Stimulated activated naive CD4-positive, alpha-beta T cell treated with Interleukin-2 at 50 U/mL for 16 hours (primary cell): ENCODE measurements around the gene GPR12.
"Not testable (repeated sequence)": the region's sequence is repeated elsewhere in the genome, so short reads cannot be mapped to it uniquely, and the experiment has no call there.

Experiments used
- DNase-seq: peaks from one replicate; lab custom pipeline; 2025; lab: John Stamatoyannopoulos, UW

The GPR12 gene

GRCh38 chr13:26747706-26748105 is 12.9 kb downstream of the GPR12 start:
- DNase-seq = no peak

DNA sequence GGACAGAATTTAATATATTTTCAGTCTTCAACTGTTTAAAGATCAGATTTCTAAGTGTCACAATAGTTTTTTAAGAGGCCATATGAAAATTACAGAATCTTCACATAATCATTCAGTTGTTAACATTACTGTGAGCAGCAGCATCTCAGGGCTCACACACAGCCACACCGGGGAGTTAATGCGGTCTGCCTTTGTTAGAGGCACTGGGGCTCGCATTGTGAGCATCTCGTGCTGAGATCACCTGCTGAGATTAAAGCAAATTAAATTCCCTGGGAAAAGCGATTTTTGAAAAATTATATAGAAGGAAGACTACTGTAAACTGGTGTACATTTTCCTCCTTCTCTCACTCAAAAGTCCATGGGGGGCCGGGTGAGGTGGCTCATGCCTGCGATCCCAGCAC is 16.6 kb downstream of the GPR12 start:
- DNase-seq = no peak

DNA sequence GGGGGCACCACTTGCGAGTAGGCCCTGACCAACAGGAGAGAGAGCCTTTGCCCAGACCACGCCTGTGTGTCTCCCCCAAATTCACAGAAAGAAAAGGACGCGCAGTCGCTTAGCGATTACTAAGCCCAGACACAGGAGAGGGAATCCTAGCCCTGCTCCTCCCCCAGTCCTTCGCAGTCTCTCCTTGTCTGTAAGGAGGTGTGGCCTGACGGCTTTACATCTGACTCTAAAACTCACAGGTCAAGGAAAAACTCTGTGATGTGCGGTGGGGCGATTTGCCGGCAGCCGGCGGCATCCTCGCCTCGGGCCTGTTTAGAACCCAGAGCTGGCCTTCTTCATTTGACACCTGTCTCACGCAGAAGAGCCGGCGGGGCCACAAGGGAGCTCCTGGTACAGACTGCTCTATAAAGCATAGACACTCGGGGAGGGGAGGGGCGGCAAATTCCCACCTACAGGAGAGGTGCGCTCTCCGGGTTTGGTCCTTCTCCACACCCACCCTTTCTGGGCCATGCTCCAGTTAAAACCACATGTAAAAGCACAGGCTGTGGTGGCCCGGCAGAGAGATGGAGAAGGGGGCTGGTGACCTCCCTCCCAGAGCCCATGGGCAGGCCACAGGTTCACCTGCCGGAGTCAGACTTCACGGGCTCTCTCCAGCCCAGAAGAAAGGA is 17.8 kb downstream of the GPR12 start:
- DNase-seq = no peak

DNA sequence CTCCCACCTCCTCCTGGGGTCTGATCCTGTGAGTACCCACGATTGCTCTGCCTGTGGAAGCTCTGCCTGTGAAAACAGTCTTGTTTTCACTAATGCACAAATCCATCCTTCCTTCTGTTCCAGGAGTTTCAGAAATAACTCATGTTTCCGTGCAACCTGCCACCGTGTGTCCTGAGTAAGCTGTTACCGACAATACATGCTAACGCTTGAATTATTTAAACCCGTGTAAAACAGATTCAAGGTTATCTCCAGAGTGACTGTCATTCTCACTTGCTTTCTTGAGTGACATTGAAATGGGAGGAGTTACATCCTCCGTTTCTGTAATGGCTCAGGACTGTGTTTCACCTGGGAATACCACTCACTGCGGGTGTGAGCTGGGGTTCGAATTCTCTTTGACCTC is 24.9 kb downstream of the GPR12 start:
- DNase-seq = no peak

DNA sequence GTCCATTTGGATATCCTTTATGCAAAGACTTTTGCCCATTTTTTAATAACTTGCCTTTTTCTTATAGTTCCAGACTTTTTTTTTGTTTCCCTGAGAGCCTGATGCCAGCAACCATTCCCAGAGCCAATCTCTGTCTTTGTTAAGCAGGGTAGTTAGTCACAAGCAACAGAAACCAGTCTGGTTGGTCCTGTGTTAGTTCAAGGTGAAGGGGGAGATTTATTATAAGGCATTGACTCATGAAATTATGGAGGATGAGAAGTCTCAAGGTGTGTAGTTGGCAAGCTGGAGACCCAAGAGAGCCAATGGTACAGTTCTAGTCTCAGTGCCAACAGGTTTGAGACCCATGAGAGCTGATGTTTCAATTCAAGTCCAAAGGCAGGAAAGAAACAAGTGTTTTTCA is 33.0 kb downstream of the GPR12 start:
- no peak for DNase-seq

DNA sequence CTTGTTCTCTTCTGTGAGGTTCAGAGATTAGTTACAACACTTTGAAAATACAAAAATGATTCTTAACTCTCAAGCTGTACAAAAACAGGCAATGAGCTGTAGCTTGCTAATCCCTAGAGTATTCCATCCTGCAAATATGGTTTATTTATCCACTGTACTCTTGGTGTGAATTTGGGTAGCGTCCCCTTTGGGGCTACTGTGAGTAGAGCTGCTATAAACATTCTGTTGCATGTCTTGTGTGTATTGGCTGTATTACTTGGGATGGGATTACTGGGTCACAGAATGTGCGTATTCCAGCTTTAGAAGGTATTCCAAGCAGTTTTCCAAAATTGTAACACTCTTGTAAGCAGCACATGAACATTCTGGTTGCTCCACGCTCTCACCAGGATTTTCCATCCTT is 33.5 kb downstream of the GPR12 start:
- DNase-seq = no peak

DNA sequence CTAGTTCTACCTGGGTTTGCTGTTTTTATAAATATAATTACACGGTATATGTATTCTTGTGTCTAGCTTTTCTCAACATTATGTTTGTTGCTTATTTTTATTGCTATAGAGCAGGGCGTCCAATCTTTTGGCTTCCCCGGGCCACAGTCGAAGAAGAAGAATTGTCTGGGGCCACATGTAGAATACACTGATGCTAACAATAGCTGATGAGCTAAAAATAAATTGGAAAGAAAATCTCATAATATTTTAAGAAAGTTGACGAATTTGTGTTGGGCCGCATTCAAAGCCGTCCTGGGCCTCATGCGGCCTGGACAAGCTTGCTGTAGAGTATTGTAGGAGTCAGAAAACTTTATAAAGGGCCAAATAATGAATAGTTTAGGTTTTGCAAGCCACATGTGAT is 33.9 kb downstream of the GPR12 start:
- DNase-seq = no peak

DNA sequence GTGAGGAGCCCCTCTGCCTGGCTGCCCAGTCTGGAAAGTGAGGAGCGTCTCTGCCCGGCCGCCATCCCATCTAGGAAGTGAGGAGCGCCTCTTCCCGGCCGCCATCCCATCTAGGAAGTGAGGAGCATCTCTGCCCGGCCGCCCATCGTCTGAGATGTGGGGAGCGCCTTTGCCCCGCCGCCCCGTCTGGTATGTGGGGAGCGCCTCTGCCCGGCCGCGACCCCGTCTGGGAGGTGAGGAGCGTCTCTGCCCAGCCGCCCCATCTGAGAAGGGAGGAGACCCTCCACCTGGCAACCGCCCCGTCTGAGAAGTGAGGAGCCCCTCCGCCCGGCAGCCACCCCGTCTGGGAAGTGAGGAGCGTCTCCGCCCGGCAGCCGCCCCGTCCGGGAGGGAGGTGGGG is 37.0 kb downstream of the GPR12 start:
- DNase-seq = not testable (repeated sequence)

- DNase-seq = no peak
Observed at GRCh38 chr13:26722321-26722720, 38.3 kb downstream of the GPR12 start.

DNA sequence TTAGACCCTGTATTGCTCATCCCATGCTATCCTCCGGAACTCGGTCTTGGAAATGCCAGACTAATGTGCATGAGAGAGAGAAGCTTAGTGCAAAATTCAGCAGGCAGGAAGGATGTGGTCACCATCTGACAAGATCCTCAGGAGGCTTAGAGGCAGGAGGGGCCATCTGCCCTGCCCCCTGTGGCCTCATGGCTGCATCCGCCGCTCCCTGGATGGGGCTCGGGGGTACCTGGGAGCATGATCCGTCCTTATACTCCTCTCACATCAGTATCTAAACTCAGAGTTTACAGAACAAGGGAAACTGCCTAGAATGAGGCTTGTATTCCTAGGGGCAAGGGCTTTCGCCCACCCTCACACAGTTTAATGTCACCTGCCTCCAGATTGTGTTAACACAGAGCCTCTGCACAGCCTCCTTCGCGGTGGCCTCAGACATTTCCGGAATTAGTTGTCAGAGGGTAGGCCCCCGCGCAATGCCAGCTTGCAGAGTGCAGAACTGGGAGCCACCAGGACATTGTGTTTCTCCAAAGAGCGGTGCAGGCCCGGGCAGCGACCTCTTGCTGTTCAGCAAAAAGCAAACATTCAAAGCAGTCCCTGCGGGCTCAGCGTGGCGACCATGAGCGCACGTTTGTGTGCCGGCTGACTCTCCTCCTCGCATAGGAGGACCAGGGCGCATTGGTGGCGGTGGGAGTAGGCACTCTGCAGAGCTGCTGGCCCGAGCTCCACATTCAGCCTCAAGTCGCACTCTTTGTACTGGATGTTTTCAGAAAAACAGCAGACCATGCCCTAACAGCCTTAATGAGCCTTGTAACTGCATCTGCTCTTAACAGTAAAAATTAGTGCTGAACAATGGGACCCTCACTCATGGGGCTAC is 39.1 kb downstream of the GPR12 start:
- no peak for DNase-seq

DNA sequence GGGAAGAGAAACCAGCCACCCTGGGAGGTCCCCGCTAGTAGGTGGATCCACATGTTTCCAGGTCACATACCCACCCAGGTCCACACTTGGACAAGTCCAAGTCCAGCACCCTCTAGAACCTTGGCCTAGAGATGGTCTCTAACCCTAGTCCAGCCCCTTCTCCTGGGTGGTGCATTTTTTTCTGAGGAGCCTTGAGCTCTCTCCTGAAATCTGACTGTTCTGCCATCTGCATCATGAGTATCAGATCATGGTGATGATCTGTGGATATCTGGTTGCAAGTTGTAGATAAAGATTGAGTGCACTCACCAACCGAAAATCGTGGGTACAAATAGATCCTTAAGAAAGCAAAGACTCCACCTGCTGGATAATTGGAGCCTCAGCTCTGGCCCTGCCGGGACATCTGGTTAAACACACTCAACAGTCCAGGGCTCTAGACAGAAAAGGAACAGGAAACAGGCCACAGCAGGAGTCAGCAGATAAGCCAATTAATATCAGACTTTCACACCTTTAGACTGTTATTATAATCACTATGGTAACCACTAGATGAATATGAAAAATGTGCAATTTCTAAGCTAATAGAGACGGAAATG is 41.1 kb downstream of the GPR12 start:
- no peak for DNase-seq

DNA sequence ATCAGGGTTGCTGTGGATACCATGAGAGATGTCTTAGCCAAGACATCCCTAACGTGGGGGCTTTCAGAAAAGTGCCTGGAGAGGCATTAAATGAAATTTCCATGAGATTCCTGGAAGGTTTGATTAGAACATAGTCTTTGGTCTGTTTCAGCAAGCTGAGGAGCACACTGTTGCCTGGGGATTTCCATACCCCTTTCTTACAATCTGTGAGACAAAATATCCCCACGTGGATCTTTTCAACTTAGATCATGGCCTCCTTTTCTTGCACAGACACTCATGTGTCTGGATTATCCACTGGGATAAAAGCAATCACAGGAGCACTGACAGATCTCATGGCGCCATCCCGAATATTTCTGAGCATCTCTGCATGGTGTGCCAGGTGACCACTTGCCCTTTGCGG is 41.7 kb downstream of the GPR12 start:
- DNase-seq = no peak

DNA sequence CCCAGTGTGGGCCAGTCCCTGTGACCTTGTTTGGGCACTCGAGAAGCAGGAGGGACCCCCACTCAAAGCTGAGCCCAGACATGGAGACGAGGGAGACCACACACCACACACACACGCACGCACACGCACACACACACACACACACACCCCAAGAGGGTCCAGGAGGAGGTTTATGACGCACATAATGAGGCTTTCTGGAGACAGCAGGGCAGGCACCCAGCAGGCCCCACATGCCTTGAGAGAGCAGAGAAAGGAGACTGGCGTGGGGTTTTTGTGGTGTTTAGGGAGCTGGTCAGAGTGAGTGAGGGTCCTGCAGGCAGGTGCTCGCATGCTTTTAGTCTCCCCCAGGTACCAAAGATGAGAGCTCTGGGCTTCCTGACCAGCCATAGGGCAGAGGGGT is 42.4 kb downstream of the GPR12 start:
- no peak for DNase-seq

DNA sequence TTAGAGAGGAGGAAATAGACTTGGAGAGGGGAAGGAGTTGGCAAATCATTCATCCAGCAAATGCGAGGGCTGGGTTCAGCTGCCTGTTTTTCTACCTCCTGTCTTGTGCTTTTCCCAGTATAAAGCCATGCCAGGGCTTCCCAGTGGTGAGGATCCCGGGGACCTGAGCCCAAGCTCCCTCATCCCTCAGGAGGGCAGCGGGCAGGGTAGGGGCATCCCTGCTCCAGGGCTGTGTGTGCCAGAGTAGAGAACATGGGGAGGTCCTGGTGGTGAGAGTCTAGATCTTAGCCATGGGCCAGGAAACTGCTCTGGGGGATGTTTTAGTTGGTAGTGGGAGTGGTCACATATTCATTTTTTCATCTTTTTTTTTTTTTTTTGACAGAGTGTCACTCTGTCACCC is 43.6 kb downstream of the GPR12 start:
- no peak for DNase-seq

- no peak for DNase-seq
Observed at GRCh38 chr13:26713341-26713740, 47.2 kb downstream of the GPR12 start.

DNA sequence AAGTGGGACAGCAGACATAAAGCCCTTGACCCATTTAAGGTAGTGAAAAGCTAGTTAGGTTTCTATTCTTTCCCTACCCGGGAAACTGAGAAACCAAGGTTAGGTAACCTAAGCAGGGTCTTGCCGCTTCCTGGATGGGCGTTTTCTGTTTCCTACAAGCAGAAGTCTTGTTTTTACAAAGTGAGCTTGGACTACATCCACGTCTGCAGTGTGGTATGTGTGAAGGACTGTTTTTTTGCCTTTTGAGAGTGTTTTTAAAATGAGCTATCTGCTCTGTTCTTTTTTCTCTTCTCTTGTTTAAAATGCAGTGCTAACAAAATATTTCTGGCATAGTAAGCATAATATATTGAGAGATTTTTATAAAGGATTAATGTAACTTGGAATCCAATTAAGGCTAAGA is 49.4 kb downstream of the GPR12 start:
- DNase-seq = no peak

GRCh38 chr13:26710166-26710565 is 50.4 kb downstream of the GPR12 start:
- no peak for DNase-seq

- no peak for DNase-seq
Observed at GRCh38 chr13:26709461-26709860, 51.1 kb downstream of the GPR12 start.

- DNase-seq = no peak
Observed at GRCh38 chr13:26708007-26708297, 52.6 kb downstream of the GPR12 start.

DNA sequence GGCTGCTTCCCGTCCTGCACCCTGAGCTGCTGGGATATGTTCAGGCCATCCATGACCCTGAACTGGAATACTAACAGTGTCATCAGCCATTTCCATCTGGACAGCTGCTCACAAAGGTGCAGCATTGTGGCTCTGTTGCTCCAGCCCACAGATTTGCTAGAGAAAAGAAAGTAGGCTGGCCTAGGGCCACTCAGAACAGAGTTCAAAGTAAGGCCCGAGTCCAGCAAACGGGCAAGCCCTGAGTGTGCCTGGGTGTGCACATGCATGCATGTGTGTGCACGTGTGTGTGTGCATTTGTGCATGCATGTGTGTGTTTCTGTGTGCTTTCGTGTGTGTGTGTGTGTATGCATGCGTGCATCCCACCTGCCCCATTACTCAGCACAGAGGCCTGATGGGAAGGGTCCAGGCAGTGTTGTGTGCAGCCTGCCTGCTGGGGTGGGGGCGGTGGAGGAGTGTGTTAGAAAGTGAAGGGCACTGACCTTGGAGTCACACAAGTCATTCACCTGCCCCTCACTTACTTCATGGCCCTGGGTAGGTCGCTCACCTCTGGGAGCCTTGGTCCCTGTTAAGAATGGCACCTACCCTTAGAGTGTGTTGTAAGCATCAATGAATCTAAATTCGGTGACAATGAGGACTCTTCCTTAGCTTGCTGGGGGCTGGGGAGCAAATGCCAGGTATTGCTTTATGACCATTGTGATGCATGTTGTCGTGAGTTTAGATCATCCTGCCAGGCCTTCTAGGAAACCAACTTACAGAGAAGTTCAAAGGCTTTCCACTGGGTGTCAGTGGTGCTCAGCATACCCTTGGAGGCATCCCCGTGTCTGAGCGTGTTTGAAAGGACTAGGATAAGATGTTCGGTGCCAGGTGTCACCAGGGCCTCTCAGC is 53.2 kb downstream of the GPR12 start:
- DNase-seq = no peak

GRCh38 chr13:26706381-26706780 is 54.2 kb downstream of the GPR12 start:
- DNase-seq = no peak

- no peak for DNase-seq
Observed at GRCh38 chr13:26705536-26705935, 55.0 kb downstream of the GPR12 start.
